HEK293 (cell line): ENCODE measurements around the gene RAD51AP1.

Source experiments
- BCL11B ChIP-seq: fragments of 450-650 bp; formaldehyde crosslinking; IDR thresholded peaks from 2 replicates; pipeline ENCODE4 v1.5.1; 2016; ENCODE audit warnings: low read depth, missing biosample characterization, missing genetic modification characterization
- CTCF ChIP-seq: fragments of 450-650 bp; formaldehyde crosslinking; IDR thresholded peaks from 2 replicates; pipeline ENCODE4 v1.5.1; 2016; ENCODE audit warnings: missing biosample characterization, missing genetic modification characterization
- GFI1B ChIP-seq: fragments of 450-650 bp; formaldehyde crosslinking; IDR thresholded peaks from 2 replicates; pipeline ENCODE4 v1.5.1; 2016; ENCODE audit warnings: missing biosample characterization, missing genetic modification characterization
- GLIS1 ChIP-seq: fragments of 450-650 bp; formaldehyde crosslinking; IDR thresholded peaks from 2 replicates; pipeline ENCODE4 v1.5.1; 2016; ENCODE audit warnings: missing biosample characterization, missing genetic modification characterization
- GLIS2 ChIP-seq: fragments of 450-650 bp; formaldehyde crosslinking; IDR thresholded peaks from 2 replicates; pipeline ENCODE4 v1.5.1; 2016; ENCODE audit warnings: missing biosample characterization, missing genetic modification characterization
- HOXC10 ChIP-seq: sonication (generic); formaldehyde crosslinking; IDR thresholded peaks from 2 replicates; pipeline ENCODE4 v1.8.1; 2023; ENCODE audit warnings: mild to moderate bottlenecking, missing genetic modification reagents
- KLF7 ChIP-seq: fragments of 450-650 bp; formaldehyde crosslinking; IDR thresholded peaks from 2 replicates; pipeline ENCODE4 v1.5.1; 2016; ENCODE audit warnings: missing biosample characterization, missing genetic modification characterization, borderline replicate concordance
- OSR2 ChIP-seq: fragments of 450-650 bp; formaldehyde crosslinking; IDR thresholded peaks from 2 replicates; pipeline ENCODE4 v1.5.1; 2016; ENCODE audit warnings: missing biosample characterization, missing genetic modification characterization
- SCRT1 ChIP-seq: fragments of 450-650 bp; formaldehyde crosslinking; IDR thresholded peaks from 2 replicates; pipeline ENCODE4 v1.5.1; 2016; ENCODE audit warnings: missing biosample characterization, missing genetic modification characterization, borderline replicate concordance
- ZBTB20 ChIP-seq: fragments of 450-650 bp; formaldehyde crosslinking; IDR thresholded peaks from 2 replicates; pipeline ENCODE4 v1.5.1; 2016; ENCODE audit warnings: missing biosample characterization, missing genetic modification characterization
- ZBTB48 ChIP-seq: fragments of 450-650 bp; formaldehyde crosslinking; IDR thresholded peaks from 2 replicates; pipeline ENCODE4 v1.5.1; 2016; ENCODE audit warnings: missing biosample characterization, missing genetic modification characterization
- ZFHX2 ChIP-seq: fragments of 450-650 bp; formaldehyde crosslinking; conservative IDR thresholded peaks from 2 replicates; pipeline ENCODE4 v1.5.1; 2016; ENCODE audit warnings: missing biosample characterization, missing genetic modification characterization
- ZFP37 ChIP-seq: fragments of 450-650 bp; formaldehyde crosslinking; IDR thresholded peaks from 2 replicates; pipeline ENCODE4 v1.5.1; 2016; ENCODE audit warnings: missing biosample characterization, missing genetic modification characterization
- ZIC2 ChIP-seq: fragments of 450-650 bp; formaldehyde crosslinking; IDR thresholded peaks from 2 replicates; pipeline ENCODE4 v1.5.1; 2016; ENCODE audit warnings: missing biosample characterization, missing genetic modification characterization
- ZNF112 ChIP-seq: fragments of 450-650 bp; formaldehyde crosslinking; IDR thresholded peaks from 2 replicates; pipeline ENCODE4 v1.5.0; 2017; ENCODE audit warnings: missing biosample characterization, missing genetic modification characterization
- ZNF174 ChIP-seq: fragments of 450-650 bp; formaldehyde crosslinking; IDR thresholded peaks from 2 replicates; pipeline ENCODE4 v1.5.0; 2017; ENCODE audit warnings: missing biosample characterization, mild to moderate bottlenecking, missing genetic modification characterization
- ZNF211 ChIP-seq: fragments of 450-650 bp; formaldehyde crosslinking; IDR thresholded peaks from 2 replicates; pipeline ENCODE4 v1.5.1; 2016; ENCODE audit warnings: low read depth, missing biosample characterization, missing genetic modification characterization
- ZNF223 ChIP-seq: fragments of 450-650 bp; formaldehyde crosslinking; IDR thresholded peaks from 2 replicates; pipeline ENCODE4 v1.5.1; 2016; ENCODE audit warnings: missing biosample characterization, missing genetic modification characterization
- ZNF302 ChIP-seq: fragments of 450-650 bp; formaldehyde crosslinking; IDR thresholded peaks from 2 replicates; pipeline ENCODE4 v1.5.1; 2016; ENCODE audit warnings: missing biosample characterization, missing genetic modification characterization, low read depth
- ZNF311 ChIP-seq: fragments of 450-650 bp; formaldehyde crosslinking; IDR thresholded peaks from 2 replicates; pipeline ENCODE4 v1.5.1; 2017; ENCODE audit warnings: missing biosample characterization, missing genetic modification characterization, borderline replicate concordance
- ZNF324 ChIP-seq: fragments of 450-650 bp; formaldehyde crosslinking; IDR thresholded peaks from 2 replicates; pipeline ENCODE4 v1.5.1; 2016; ENCODE audit warnings: missing biosample characterization, missing genetic modification characterization
- ZNF350 ChIP-seq: fragments of 450-650 bp; formaldehyde crosslinking; IDR thresholded peaks from 2 replicates; pipeline ENCODE4 v1.5.0; 2017; ENCODE audit warnings: missing biosample characterization, mild to moderate bottlenecking, missing genetic modification characterization
- ZNF354C ChIP-seq: fragments of 450-650 bp; formaldehyde crosslinking; IDR thresholded peaks from 2 replicates; pipeline ENCODE4 v1.5.1; 2016; ENCODE audit warnings: missing biosample characterization, missing genetic modification characterization, low read depth, borderline replicate concordance
- ZNF391 ChIP-seq: fragments of 450-650 bp; formaldehyde crosslinking; IDR thresholded peaks from 2 replicates; pipeline ENCODE4 v1.5.1; 2016; ENCODE audit warnings: low read depth, missing biosample characterization, missing genetic modification characterization, borderline replicate concordance
- ZNF394 ChIP-seq: fragments of 450-650 bp; formaldehyde crosslinking; IDR thresholded peaks from 2 replicates; pipeline ENCODE4 v1.5.1; 2016; ENCODE audit warnings: missing biosample characterization, missing genetic modification characterization, mild to moderate bottlenecking, moderate library complexity, borderline replicate concordance
- ZNF514 ChIP-seq: fragments of 450-650 bp; formaldehyde crosslinking; IDR thresholded peaks from 2 replicates; pipeline ENCODE4 v1.5.1; 2016; ENCODE audit warnings: missing biosample characterization, missing genetic modification characterization
- ZNF529 ChIP-seq: fragments of 450-650 bp; formaldehyde crosslinking; IDR thresholded peaks from 2 replicates; pipeline ENCODE4 v1.5.1; 2017; ENCODE audit warnings: missing genetic modification characterization, missing biosample characterization; ENCODE audit not compliant: insufficient replicate concordance
- ZNF530 ChIP-seq: fragments of 450-650 bp; formaldehyde crosslinking; IDR thresholded peaks from 2 replicates; pipeline ENCODE4 v1.5.1; 2016; ENCODE audit warnings: low read depth, missing biosample characterization, missing genetic modification characterization
- ZNF560 ChIP-seq: fragments of 450-650 bp; formaldehyde crosslinking; IDR thresholded peaks from 2 replicates; pipeline ENCODE4 v1.5.1; 2017; ENCODE audit warnings: missing biosample characterization, missing genetic modification characterization, borderline replicate concordance
- ZNF596 ChIP-seq: fragments of 450-650 bp; IDR thresholded peaks from 2 replicates; pipeline ENCODE4 v1.5.0; 2018; ENCODE audit warnings: missing biosample characterization, mild to moderate bottlenecking, missing genetic modification characterization, moderate library complexity
- ZNF621 ChIP-seq: fragments of 450-650 bp; formaldehyde crosslinking; IDR thresholded peaks from 2 replicates; pipeline ENCODE4 v1.5.1; 2017; ENCODE audit warnings: missing biosample characterization, missing genetic modification characterization
- ZNF626 ChIP-seq: fragments of 450-650 bp; sonication (Bioruptor Pico); formaldehyde crosslinking; IDR thresholded peaks from 2 replicates; pipeline ENCODE4 v1.5.1; 2018; ENCODE audit warnings: missing biosample characterization, missing genetic modification characterization, inconsistent platforms
- ZNF664 ChIP-seq: fragments of 450-650 bp; formaldehyde crosslinking; IDR thresholded peaks from 2 replicates; pipeline ENCODE4 v1.5.1; 2016; ENCODE audit warnings: missing biosample characterization, missing genetic modification characterization
- ZNF792 ChIP-seq: fragments of 450-650 bp; formaldehyde crosslinking; IDR thresholded peaks from 2 replicates; pipeline ENCODE4 v1.5.1; 2016; ENCODE audit warnings: missing biosample characterization, missing genetic modification characterization
- ZSCAN23 ChIP-seq: fragments of 450-650 bp; formaldehyde crosslinking; IDR thresholded peaks from 2 replicates; pipeline ENCODE4 v1.5.1; 2016; ENCODE audit warnings: missing biosample characterization, missing genetic modification characterization
- TF ChIP-seq, protein P1 (sequence below): fragments of 450-650 bp; formaldehyde crosslinking; IDR thresholded peaks from 2 replicates; pipeline ENCODE4 v1.5.1; 2016; ENCODE audit warnings: missing biosample characterization, missing genetic modification characterization
- TF ChIP-seq, protein P2 (sequence below): fragments of 450-650 bp; formaldehyde crosslinking; IDR thresholded peaks from 2 replicates; pipeline ENCODE4 v1.5.1; 2016; ENCODE audit warnings: missing biosample characterization, missing genetic modification characterization

The RAD51AP1 gene

DNA sequence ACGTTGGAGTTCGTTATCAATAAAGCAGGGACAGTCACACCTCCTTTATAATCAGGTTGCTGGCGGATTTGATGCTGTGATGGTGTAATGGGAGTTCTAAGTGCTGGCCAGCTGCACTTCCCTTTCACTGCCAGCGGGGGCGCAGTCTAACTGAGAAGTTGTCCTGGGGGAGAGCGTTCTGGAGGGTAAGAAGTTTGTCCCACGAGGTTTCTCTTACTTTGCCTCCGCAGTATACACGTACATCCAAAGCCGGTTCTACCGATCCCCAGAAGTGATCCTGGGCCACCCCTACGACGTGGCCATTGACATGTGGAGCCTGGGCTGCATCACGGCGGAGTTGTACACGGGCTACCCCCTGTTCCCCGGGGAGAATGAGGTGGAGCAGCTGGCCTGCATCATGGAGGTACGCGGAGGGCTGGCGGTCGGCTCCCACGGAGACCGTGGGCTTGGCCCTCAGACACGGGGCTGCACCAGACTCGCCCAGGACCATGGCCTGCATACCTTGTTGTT lies 66.0 kb downstream of the RAD51AP1 start (continued):
- TF ChIP-seq ZIC2 (tag by site-specific recombination) (peak; percentile 24; the same call in 1 of the 2 replicates), ZFP37 (no peak; the same call in 1 of the 2 replicates), ZNF664 (no peak), ZNF350 (tag by site-specific recombination) (no peak), ZNF324 (tag by site-specific recombination) (peak; percentile 85), ZNF112 (no peak), OSR2 (tag by site-specific recombination) (no peak), ZNF530 (tag by site-specific recombination) (no peak), ZNF174 (tag by site-specific recombination) (no peak), ZNF529 (tag by site-specific recombination) (no peak), ZBTB20 (tag by site-specific recombination) (peak; percentile 55; the same call in 1 of the 2 replicates), ZNF792 (no peak), GFI1B (tag by site-specific recombination) (no peak), ZNF311 (no peak), ZNF621 (no peak), ZNF394 (tag by site-specific recombination) (peak; percentile 93), ZNF302 (no peak), SCRT1 (no peak), ZNF514 (tag by site-specific recombination) (no peak), ZNF391 (tag by site-specific recombination) (no peak), ZFHX2 (tag by site-specific recombination) (peak; percentile 55), HOXC10 (CRISPR knock-in tag) (no peak), KLF7 (tag by site-specific recombination) (no peak), ZNF626 (no peak), ZNF354C (no peak), ZBTB48 (tag by site-specific recombination) (peak; percentile 65; the same call in 1 of the 2 replicates), BCL11B (tag by site-specific recombination) (no peak), CTCF (tag by site-specific recombination) (peak; percentile 84), ZNF560 (no peak), ZSCAN23 (no peak), ZNF596 (no peak), ZNF211 (no peak), GLIS1 (tag by site-specific recombination) (peak; percentile 52), GLIS2 (tag by site-specific recombination) (peak; percentile 81), ZNF223 (tag by site-specific recombination) (no peak; the same call in 1 of the 2 replicates)
- TF ChIP-seq, protein P1, sequence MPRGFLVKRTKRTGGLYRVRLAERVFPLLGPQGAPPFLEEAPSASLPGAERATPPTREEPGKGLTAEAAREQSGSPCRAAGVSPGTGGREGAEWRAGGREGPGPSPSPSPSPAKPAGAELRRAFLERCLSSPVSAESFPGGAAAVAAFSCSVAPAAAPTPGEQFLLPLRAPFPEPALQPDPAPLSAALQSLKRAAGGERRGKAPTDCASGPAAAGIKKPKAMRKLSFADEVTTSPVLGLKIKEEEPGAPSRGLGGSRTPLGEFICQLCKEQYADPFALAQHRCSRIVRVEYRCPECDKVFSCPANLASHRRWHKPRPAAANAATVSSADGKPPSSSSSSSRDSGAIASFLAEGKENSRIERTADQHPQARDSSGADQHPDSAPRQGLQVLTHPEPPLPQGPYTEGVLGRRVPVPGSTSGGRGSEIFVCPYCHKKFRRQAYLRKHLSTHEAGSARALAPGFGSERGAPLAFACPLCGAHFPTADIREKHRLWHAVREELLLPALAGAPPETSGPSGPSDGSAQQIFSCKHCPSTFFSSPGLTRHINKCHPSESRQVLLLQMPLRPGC (tag by site-specific recombination): no peak
- TF ChIP-seq, protein P2, sequence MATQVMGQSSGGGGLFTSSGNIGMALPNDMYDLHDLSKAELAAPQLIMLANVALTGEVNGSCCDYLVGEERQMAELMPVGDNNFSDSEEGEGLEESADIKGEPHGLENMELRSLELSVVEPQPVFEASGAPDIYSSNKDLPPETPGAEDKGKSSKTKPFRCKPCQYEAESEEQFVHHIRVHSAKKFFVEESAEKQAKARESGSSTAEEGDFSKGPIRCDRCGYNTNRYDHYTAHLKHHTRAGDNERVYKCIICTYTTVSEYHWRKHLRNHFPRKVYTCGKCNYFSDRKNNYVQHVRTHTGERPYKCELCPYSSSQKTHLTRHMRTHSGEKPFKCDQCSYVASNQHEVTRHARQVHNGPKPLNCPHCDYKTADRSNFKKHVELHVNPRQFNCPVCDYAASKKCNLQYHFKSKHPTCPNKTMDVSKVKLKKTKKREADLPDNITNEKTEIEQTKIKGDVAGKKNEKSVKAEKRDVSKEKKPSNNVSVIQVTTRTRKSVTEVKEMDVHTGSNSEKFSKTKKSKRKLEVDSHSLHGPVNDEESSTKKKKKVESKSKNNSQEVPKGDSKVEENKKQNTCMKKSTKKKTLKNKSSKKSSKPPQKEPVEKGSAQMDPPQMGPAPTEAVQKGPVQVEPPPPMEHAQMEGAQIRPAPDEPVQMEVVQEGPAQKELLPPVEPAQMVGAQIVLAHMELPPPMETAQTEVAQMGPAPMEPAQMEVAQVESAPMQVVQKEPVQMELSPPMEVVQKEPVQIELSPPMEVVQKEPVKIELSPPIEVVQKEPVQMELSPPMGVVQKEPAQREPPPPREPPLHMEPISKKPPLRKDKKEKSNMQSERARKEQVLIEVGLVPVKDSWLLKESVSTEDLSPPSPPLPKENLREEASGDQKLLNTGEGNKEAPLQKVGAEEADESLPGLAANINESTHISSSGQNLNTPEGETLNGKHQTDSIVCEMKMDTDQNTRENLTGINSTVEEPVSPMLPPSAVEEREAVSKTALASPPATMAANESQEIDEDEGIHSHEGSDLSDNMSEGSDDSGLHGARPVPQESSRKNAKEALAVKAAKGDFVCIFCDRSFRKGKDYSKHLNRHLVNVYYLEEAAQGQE (tag by site-specific recombination): no peak
